GM12874 (cell line): Measurements from ENCODE around the gene ARHGEF38.

Experiments used
- TF ChIP-seq, protein P1 (sequence below): IDR thresholded peaks from 2 replicates; pipeline ENCODE4 v1.5.1; 2011; ENCODE audit warnings: low read depth, mild to moderate bottlenecking, control low read depth, low read length, moderate library complexity; ENCODE audit not compliant: insufficient read depth

ARHGEF38 gene

DNA sequence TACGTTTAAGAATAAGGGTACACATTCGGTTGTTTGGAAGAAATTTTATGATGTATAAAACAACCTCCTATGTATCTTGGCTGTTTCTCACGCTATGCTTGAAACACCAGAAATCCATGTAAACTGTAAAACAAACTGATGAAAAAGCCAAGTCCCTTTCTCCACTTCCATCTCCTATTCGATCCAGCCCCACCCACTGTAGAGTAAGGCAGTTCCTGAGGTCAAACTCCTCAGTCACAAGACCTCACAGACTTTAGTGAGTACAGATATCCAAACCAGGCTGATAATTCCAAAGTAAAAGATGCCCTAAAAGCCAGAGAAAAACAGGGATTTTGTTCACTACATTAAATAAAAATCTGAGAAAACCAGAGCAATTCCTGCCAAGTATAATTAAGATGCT, 45.6 kb downstream of the ARHGEF38 start:
- TF ChIP-seq, protein P1, sequence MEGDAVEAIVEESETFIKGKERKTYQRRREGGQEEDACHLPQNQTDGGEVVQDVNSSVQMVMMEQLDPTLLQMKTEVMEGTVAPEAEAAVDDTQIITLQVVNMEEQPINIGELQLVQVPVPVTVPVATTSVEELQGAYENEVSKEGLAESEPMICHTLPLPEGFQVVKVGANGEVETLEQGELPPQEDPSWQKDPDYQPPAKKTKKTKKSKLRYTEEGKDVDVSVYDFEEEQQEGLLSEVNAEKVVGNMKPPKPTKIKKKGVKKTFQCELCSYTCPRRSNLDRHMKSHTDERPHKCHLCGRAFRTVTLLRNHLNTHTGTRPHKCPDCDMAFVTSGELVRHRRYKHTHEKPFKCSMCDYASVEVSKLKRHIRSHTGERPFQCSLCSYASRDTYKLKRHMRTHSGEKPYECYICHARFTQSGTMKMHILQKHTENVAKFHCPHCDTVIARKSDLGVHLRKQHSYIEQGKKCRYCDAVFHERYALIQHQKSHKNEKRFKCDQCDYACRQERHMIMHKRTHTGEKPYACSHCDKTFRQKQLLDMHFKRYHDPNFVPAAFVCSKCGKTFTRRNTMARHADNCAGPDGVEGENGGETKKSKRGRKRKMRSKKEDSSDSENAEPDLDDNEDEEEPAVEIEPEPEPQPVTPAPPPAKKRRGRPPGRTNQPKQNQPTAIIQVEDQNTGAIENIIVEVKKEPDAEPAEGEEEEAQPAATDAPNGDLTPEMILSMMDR: no peak

DNA sequence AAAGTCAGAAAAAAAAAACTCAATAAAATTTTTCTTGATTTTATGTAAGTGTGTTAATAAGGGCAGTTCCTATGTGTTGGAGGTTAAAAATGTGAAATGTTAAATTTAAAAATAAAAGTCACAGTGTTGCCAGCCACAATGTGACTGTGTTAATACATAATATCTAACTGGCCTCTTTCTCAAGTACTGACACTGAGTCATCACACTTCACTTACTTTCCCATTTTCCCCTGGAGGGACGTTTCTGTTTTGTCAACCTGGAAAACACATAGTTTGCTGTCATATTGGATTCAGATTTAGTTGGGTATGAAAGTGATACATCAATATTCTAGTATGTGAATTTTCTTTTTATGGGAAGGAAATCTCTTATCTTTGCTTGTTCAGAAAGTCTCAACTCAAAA, 46.4 kb downstream of the ARHGEF38 start:
- TF ChIP-seq, protein P1: no peak

DNA sequence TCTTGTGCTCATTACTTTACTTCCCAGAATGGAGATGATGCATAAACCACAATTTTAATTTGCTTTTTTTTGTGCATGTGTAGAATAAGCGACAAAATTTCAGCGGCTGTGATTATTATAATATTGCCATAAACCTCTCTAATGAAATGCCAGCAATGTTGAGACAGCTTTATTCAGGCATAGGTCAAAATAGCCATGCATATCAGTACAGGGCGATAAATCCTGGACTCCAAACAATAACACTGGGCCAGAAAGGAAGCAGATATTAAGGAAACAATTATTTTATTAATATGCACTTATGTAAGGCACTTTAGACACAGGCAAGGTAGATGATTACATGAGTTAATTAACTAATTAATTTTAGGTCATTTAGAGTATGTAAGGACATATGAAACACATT, 47.1 kb downstream of the ARHGEF38 start:
- TF ChIP-seq, protein P1: no peak

DNA sequence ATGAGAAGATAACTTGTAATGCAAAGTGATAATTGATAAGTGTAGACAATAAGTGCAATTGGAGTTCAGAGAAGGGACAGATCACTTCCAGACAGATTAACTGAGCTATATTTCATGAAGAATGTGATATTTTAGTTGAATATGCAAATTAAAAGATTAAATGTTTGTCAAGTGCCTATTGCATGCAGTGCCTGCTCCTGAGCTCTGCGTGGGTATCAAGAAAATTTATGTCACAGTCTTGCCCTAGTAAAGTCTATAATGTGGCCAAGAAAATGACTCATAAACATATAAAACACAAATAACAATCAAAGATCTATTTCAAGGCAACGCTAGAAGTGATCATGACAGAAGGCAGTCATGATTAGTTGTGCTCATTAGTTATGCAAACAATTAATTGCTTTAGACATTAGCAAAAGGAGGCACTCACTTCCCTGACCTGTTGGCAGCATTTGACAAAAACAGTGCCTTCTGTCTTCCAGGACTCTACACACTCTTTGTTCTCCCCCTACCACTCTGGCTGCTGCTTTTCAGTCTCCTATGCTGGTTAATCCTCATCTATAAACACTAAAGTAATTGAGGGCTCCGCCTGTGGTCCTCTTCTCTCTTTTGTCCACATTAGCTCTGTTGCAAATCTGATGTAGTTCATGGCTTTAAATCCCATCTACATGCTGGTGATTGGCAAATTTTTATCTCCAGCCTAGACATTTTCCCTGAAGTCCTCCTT, 47.7 kb downstream of the ARHGEF38 start:
- TF ChIP-seq, protein P1: no peak

DNA sequence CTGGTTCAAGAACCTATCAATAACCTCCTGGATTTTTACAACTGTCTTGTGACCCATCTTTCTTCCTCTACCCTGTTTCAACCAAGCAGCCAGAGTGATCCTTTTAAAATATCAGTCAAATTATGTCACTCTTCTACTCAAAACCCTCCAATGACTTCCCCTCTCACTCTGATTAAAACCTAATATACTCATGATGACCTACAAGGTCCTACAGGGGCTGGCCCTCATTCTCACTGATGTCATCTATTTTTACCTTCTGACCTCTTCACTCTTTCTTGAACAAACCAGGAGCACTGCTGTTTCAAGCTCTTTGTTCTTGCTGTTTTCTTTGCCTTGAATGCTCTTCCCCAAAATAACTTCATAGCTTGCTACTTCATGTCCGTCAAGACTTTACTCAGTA, 48.5 kb downstream of the ARHGEF38 start:
- TF ChIP-seq, protein P1: no peak

DNA sequence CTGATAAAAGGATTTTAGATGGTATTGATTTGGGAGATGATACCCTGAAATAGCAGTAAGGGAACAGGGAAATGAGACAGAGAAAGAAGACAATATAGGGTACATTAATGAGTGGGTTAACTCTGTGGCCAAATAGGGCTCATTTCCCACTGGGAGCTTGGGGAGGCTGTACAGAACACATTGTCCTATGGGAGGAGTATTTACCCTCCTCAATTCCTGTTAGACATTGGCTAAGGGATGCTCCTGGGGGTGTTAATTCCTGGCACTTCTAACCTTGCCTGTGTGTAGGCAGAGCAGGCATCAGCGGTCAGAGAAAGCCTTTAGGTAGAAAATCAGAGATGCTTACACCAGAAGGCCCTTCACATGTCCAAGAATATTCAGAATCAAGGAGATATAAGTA, 49.0 kb downstream of the ARHGEF38 start:
- TF ChIP-seq, protein P1: no peak

DNA sequence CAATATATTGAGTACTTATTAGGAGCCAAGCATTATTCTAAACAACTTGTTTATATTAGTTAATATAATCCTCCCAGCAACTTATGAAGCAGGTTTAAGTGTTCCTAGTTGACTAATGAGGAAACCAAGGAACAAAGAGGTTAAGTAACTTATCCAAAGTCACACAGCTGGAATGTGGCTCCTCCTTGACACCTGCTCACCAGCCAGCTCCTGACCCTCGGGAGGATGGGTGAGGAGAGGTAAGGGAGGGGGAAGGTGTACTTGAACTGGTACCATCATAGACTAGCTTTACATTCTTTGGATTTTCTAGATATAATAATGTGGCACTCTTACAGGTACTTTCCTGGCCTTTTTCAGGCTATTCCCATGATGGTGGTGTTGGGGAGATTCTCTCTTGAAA, 50.7 kb downstream of the ARHGEF38 start:
- TF ChIP-seq, protein P1: no peak
